Choroid plexus epithelial cell (primary cell): ENCODE results near the gene TBK1.
A peak's percentile ranks its signal among the peaks of the same experiment; 100 is the strongest.

Experiments
- DNase-seq: peaks from one replicate; pipeline ENCODE4 v3.0.0-alpha.2; 2010; ENCODE audit warnings: low read depth
- H3K4me3 ChIP-seq: 2 replicates; pipeline ENCODE4 v1.5.1; 2011; ENCODE audit warnings: low read depth, mild to moderate bottlenecking, control low read depth, low read length, moderate library complexity
- TF ChIP-seq, protein P1 (sequence below): conservative IDR thresholded peaks from 2 replicates; pipeline ENCODE4 v1.5.1; 2011; ENCODE audit warnings: low read depth, mild to moderate bottlenecking, control low read depth, inconsistent platforms, low read length, moderate library complexity

TBK1 gene

GRCh38 chr12:64451687-64452558 is at the start of gene TBK1:
TSS of gene TBK1 (plus strand) at chr12:64452120. CDS start at chr12:64455871, 3,751 bp downstream.
- H3K4me3 ChIP-seq = peak within 1 kb of the TSS; percentile 95
- DNase-seq = peak; percentile 90
- TF ChIP-seq, protein P1, sequence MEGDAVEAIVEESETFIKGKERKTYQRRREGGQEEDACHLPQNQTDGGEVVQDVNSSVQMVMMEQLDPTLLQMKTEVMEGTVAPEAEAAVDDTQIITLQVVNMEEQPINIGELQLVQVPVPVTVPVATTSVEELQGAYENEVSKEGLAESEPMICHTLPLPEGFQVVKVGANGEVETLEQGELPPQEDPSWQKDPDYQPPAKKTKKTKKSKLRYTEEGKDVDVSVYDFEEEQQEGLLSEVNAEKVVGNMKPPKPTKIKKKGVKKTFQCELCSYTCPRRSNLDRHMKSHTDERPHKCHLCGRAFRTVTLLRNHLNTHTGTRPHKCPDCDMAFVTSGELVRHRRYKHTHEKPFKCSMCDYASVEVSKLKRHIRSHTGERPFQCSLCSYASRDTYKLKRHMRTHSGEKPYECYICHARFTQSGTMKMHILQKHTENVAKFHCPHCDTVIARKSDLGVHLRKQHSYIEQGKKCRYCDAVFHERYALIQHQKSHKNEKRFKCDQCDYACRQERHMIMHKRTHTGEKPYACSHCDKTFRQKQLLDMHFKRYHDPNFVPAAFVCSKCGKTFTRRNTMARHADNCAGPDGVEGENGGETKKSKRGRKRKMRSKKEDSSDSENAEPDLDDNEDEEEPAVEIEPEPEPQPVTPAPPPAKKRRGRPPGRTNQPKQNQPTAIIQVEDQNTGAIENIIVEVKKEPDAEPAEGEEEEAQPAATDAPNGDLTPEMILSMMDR = peak; percentile 1

DNA sequence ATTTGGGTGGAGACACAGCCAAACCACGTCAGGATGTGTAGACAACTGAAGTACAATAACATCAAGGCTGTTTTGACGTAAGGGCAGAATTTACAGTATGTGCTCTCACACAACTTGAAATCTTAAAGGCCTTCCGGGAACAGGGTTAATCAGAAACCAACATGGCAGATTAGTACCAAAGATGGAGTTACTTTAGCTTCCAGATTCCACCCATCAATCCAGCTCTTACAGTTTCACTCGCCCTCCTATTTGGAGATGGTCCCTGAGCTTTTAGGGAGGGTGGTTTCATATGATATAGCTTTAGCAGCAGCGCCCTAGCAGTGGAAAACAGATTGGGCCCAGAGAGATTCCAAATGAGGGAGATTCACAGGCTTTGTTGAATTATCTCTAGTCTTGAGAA is 49.7 kb upstream of the TBK1 start:
- H3K4me3 ChIP-seq = no peak overlapping the region
- no peak for DNase-seq
- TF ChIP-seq, protein P1 = no peak

DNA sequence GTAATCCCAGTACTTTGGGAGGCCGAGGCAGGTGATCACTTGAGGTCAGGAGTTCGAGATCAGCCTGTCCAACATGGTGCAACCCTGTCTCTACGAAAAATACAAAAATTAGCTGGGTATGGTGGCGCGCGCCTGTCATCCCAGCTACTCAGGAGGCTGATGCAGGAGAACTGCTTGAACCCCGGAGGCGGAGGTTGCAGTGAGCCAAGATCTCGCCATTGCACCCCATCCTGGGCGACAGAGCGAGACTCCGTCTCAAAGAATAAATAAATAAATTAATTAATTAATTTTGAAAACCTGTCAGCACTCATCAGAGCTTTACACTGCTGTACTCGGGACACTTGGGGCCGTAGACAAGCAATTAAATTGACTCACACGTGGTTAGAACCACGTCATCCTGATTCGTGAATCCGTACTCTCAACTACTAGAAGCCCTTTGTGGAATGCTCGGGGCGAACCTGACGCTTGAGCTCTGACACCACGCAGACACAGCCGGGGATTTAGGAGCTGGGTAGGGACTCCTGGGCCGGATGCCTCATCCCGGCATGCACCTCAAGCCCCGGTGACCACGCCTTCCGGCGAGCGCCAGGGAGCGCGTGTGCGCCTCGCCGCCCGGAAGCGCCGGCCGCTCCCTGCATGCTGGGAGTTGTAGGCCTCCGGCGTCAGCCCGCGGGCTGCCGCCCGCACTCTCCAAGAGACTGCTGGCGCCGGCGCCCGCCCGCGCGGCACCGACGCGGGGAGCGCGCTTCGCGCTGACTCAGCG is 48.0 kb upstream of the TBK1 start, which contains the start of gene XPOT:
Gene XPOT, plus strand, starts transcription at position 686 of the 763 bp plus-strand sequence. CDS start 5,644 bp downstream, outside the sequence.
- peak; percentile 99 for DNase-seq
- peak within 1 kb of the TSS; percentile 99 for H3K4me3 ChIP-seq
- TF ChIP-seq, protein P1 = no peak

DNA sequence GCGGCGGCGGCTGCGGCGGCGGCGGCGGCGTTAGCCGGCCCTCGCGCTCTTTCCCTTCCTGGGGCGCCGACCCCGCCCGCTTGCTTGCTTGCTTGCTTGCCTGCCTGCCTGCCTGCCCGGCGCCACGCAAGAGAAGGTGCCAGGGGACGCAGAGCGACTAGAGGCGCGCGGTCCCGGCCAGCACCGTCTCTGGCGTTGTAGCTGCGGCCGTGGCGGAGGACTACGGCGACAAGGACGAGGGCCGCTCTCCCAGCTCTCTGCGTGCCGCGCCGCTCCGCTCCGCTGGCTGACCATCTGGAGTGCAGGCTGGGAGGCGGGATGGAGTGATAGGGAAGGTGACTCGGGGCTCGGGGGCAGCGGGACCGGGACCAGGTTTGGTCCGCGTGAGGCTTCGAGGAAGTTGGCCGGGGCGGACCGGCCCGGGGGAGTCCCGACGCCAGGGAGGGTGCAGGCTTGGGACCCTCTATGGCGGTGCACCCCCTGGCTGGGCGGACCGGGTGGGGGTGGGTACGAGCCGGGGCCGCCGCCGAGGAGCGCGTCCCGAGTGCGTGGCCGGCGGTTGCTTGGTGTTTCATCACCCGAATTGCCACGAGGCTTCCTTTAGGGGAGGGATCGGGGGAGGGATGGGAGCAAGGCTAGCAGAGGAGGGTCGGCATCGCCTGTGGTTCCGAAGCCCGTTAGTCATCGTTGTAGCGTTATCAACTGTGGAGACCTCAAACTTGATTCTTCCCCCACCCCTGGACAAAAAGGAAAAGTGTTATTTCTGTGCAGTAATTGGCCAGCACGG is 47.3 kb upstream of the TBK1 start:
- H3K4me3 ChIP-seq = peak overlapping the region; percentile 99
- peak; percentile 90 for DNase-seq
- TF ChIP-seq, protein P1 = no peak

DNA sequence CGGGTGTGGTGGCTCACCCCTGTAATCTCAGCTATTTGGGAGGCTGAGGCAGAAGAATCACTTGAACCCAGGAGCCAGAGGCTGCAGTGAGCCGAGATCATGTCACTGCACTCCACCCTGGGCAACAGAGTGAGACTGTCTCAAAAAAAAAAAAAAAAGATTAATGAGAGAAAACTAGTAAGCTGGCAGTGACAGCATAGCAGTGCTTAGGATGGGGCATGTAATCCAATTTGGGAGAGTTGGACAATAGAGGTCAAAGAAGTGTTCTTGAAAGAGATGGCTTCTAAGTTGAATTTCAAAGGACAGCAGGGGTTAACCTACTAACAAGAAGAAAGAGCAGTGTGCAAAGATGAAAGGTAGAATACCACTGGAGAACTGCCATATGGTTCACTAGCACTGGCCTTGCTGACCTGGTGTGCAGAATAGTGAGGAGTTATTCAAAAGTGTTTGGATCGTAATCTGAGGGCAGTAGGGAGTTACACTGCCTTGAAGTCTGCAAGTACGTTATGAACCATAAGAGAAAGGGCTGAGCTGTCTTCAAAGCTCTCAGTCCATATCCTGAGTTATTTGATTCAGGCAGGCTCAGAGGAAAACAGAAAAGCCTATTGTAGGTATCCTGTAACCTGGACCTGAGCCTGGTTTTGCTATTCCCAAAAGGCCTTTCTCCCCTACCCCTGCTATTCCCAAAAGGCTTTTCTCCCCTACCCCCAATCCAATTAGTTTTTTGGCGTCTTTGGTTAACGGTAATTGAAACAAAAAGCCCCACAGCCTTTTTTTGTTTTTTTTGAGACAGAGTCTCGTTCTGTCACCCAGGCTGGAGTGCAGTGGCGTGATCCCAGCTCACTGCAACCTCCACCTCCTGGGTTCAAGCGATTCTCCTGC is 44.3 kb upstream of the TBK1 start:
- H3K4me3 ChIP-seq = no peak overlapping the region
- TF ChIP-seq, protein P1 = no peak
- no peak for DNase-seq

GRCh38 chr12:64411427-64411826 is 40.5 kb upstream of the TBK1 start:
- TF ChIP-seq, protein P1 = no peak

More at GRCh38 chr12:64411427-64411826, 40.5 kb upstream of the TBK1 start:
- DNase-seq = no peak
- H3K4me3 ChIP-seq = no peak overlapping the region
